ENCODE data around the gene SLMAP.

The SLMAP gene

DNA sequence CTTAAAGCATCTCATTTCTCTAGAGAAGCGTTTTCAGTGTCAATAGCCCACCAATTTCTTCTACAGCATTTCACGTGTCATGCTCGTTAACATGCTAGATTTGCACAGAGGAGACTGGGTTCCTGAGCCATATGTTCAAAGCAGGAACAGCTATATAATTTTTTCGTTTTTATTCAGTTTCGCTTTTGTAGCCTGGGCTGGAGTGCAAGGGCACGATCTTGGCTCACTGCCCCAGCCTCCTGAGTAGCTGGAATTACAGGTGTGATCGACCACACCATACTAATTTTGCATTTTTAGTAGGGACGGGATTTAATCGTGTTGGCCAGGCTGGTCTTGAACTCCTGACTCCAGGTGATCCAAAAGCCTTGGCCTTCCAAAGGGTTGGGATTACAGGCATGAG is 6.6 kb upstream of the SLMAP start:
- DNase-seq (ENCODE audit: low read depth): no peak

DNA sequence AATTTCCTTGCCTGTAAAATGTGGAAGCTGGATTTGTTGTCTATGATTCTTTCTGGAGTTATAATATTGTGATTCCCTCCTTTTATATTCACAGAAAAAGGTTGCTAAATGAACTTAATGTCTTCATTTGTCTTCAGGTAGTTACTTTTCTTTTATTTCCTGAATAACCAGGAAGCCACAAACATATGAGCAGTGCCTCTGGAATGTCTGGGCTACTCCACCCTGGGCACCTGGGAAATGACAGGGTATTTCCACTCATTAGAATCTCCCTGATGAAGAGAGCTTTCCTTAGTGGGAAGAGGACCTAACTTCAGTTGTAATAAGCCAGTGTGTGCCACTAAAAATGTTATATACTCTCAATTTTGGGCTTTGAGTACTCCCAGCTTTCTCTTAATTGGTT is 3.8 kb upstream of the SLMAP start:
- no peak for DNase-seq (ENCODE audit: low read depth)

DNA sequence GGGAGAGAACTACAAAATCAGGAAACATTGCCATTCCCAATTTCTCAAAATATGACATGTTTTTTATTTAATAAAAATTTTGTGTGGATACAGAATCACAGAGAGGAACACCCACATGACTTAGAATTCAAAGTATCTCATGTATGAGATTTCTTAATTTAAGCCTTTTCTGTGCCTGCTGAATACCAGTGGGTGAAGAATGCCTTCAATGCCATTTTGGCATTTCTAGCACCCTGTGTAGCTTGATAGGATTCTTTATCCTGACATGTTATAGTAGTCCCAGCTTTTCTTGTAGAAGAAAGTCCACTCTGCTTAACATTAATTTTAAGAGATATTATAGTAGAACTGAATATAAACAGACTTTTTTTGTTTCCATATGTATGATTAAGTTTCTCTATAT is 3.1 kb upstream of the SLMAP start:
- no peak for DNase-seq (ENCODE audit: low read depth)

DNA sequence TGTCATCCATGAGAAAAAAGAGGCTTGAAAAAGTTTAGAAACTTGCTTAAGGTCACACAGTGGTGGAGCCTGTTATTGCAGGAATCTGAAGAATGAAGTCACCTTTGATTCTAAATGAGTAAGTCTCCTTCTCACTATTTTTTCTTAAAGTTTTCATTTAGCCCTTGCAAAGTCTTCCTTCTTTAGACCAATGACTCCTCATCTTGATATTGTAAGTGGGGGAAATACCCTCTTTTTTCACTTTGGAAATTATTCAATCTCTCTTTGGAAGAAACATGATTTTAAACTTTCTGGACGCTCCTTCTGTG is 787 bp upstream of the SLMAP start:
- DNase-seq (ENCODE audit: low read depth): no peak

DNA sequence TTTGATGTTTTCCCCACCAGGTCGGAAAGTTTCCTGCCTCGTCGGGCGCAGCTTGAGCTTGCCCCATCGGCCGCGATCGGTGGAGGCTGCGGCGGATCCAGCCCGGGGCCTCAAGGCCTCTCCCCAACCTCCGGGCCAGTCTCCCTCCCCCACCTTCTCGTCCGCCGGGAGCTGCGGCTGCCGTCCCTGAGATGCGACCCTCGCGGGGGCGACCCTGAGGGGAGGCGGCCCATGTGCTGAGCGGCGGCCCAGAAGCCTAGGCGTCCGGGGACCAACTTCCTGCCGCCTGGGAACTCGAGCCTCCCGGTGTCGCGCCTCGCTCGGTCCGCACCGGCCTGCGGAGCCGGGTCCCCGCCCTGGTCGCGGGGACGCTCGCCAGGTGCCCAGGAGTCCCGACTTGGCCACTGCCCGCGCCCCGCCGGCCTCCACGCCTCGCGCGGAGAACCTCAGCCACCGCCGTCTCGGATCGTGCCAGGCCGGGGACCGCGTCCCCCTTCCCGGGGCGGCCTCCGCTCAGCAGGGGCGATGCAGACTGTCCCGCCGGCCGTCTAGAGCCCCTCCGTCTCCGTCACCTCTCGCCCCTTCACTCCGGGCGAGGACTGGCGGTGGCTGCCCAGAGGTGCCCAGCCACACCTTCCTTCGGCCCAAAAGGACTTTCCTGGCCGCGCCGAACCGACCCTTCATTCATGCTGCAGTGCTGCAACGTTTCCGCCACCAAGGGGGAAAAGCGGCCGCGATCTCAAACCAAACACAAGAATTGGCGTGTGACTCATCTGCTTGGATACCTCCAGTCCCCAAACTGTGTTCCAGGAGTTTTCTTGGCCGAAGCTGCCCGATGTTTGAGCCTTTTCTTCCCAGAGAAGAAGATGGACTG is 656 bp downstream of the SLMAP start:
- peak; percentile 52 for DNase-seq (ENCODE audit: low read depth)

DNA sequence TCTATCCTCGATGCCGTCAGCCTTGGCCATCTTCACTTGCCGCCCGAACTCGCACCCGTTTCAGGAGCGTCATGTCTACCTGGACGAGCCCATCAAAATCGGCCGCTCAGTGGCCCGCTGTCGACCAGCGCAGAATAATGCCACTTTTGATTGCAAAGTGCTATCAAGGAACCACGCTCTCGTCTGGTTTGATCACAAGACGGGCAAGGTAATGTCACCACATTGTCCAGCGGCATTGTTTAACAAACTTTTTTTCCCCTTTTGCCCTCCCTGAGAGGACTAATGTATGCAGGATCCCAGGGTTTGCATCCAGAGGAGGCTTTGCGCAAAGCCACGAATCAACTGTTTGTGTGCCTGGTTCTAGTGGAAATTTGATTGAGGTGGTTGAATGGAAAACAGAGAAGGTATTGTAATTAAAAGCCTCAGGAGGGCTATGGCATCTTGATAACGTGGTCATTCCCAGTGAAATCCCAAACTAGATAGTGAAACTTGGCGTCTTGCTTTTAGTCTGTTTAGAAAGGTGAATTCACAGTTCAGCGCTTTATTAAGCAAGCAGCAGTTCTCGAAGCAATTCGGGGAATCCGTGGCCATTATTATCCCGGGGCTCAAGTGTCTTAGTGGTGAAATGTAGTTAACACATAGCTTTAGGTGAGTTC is 1.7 kb downstream of the SLMAP start:
- DNase-seq (ENCODE audit: low read depth): no peak

DNA sequence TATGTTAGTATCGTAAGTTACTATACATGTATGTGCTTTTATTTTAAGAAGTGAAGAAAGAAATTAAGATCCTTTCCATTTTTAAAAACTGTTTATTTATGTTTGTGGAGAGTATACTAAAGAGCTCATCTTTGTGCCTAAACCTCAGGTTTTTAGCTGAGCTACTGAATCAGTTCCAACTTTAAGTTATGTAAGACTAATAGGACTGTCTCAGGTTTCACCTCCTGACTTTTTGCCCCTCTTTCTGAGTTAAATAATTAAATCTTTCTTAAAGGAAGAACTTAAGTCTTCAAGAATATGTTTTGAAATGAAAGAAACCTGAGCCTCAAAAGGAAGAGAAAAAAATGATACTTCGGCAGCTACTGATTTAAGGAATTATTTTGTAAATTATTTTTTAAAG is 2.6 kb downstream of the SLMAP start:
- DNase-seq (ENCODE audit: low read depth): no peak

DNA sequence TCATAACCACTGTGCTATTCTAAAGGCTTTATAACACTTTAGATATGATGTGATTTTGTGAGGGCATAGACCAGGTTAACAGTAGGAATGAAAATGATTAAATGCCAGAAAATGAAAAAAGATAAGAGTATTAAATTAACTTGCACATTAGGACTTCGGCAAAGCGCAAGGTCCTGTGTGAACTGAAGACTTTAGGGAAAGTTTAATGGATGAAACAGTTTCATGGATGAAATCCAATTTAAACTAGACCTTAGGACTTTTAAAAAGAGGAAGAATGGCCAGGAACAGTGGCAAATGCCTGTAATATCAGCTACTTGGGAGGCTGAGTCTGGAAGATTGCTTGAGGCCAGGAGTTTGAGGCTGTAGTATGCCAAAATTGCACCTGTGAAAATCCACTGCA is 8.7 kb downstream of the SLMAP start:
- no peak for DNase-seq (ENCODE audit: low read depth)

DNA sequence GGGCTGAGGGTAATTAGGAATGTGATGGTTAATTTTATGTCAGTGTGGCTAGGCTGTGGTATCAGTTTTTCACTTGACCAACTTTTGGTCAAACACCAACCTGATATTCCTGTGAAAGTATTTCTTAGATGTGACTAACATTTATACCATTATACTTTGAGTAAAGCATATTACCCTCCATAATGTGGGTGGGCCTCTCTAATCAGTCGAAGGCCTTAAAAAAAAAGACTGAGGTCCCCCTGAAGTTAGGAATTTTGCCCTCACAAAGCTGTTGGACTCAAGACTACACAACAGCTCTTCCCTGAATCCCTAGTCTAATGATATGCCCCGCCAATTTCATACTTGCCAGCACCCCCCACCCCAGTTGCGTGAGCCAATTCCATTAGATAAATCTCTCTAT is 12.5 kb downstream of the SLMAP start:
- no peak for DNase-seq (ENCODE audit: low read depth)

DNA sequence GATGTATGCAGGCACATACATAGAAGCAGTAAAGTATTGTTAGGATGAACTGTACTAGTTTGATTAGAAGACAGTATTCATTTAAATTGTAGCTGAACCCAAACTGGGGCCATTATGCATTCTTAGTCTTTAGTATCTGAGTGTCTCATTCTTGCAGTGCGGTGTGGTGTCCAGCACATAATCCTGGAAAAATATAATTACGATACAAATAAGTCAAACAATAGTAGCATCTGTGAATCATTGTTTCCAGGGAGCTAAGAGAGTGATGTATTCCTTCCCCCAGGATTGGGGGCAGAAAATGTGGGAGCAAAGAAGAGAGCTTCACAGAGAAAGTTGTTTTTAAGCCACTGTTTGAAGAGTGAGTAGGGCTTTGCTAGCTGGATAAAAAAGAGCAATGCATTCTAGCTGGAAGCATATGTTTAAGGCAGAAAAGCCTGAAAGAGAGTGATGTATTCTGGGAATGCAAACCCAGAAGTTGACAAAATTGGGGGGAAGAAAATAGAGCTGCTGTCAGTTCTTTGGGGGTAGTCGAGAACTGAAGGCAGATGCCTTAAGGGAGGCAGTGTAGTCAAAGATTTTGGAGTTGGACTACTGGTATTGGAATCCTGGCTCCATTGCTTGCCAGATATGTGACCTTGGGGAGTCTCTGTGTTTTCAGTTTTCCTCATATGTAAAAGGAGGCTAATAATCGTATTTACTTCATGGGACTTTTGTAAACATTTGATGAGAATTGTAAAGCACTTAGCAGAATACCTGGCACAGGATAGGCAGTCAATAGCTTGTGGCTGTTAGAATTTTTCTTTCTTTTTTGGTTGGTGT is 14.1 kb downstream of the SLMAP start:
- no peak for DNase-seq (ENCODE audit: low read depth)

DNA sequence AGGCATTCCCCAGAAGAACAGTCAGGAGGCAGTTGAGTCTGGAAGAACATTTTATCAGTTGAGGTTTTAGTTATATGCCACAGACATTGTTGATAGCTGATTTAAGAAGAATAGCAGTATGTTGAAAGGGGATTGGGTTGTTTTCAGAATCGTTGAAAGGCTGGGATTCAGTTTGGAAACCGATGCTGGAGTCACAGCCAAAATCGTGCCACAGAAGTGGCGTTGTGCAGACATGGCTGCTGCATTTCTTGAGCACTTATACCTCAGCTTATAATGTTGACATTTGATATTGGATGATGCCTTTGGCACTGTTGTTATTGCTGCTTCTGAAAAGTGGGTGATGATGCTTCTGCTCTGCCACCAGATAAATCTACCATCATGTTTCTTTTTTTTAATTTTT is 16.1 kb downstream of the SLMAP start:
- no peak for DNase-seq (ENCODE audit: low read depth)

DNA sequence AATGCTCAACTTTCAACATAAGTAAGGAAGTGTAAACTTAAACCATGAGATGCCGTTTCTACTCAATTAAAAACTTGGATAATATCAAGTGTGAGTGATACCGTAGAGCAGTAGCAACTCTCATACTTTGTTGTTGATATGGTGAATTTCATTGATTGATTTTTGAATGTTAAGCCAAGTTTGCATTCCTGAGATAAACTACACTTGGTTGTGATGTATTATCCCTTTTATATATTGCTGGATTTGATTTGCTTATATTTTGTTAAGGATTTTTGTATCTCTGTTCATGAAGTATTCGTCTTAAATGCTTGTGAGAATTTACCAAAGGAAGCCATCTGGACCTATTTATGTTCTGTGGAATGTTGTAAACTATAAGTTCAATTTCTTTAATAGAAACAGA is 21.7 kb downstream of the SLMAP start:
- DNase-seq (ENCODE audit: low read depth): no peak

DNA sequence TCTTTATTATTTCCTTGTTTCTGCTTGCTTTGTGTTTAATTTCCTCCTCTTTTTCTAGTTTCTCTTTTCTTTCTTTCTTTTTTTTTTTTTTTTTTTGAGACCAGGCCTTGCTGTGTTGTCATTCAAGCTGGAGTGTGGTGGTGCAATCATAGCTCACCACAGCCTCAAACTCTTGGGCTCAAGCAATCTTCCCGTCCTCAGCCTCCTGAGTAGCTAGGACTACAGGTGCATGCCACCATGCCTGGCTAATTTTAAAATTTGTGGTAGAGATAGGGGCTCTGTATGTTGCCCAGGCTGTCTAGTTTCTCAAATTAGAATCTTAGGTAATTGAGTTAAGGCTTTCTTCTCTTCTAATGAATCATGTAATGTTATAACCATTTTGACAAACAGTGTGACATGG is 22.4 kb downstream of the SLMAP start:
- DNase-seq (ENCODE audit: low read depth): no peak

DNA sequence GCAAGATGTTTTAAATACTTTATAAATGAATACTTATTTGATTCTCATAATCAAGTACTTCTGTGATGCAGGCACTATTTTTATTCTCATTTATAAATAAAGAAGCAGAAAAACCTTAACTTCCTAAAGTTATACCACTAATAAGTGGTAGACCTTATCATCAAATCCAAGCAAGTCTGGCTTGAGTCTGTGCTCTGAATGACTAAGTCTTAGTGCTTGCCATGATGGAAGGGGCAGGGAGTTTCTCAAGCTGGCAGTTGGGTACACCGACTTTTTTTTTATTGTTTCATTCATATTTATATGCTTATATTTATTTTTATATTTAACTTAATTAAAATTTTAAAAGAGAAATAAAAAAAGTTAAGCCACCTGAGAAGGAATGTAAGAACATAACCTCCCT is 23.6 kb downstream of the SLMAP start:
- no peak for DNase-seq (ENCODE audit: low read depth)

DNA sequence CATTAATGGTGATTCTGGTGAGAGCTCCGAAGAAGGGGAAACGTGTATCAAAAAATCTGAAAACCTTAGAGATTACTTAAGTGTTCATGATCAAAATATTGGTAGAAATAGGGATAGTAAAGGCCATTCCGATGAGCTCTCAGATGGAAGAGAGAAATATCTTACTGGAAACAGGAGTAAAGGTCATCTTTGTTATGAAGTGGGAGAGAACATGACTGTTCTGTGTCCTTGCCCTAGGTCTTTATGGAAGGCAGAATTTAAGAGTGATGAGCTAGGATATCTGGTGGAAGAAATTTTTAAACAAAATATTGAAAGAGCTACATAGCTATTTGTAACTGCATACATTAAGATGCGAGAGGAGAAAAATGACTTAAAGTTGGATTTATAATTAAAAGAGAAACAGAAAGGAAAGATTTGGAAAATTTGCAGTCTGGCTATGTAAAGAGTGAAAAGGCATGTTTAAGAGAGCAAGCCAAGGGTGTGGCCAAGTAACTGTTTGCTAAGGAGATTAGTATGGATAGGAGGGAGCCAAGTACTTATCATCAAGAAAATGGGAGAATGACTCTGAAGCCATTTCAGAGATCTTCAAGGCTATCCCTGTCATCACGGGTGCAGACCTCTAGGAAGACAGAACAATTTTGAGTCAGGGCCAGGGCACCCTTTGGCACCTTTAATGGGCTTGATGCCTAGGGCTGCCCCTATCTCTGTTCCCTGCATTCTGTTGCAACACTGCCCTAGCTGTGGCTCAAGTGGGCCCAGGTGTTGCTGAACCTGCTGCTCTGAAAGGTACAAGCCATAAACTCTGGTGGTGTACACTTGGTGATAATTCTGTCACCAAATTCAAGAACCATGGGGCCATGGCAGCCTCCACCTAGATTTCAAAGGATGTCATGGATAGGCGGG is 27.3 kb downstream of the SLMAP start:
- no peak for DNase-seq (ENCODE audit: low read depth)

DNA sequence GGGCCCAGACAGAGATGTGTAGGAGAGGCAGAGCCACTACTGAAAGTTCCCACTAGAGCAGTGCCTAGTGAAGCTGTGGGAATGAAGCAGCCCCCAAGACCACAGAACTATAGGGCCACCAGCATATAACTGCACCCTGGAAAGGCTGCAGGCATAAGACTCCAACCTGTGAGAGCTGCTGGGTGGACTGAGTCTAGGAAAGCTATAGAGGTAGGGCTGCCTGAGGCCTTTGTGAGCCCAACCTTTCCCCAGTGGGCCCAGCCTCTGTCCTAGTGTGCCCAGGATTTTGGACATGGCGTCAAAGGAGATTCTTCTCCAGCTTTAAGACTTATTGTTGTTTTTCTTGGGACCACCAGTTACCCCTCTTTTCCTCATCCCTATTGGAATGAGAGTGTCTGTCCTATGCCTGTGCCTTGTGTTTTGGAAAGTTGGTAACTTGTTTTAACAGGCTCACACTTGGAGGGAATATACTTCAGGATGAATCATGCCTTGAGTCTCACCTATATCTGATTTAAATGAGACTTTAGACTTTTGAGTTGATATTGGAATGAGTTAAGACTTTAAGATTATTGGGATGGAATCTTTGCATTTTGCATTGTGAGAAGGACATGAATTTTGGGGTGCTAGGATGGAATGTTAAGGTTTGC is 28.1 kb downstream of the SLMAP start:
- DNase-seq (ENCODE audit: low read depth): no peak

DNA sequence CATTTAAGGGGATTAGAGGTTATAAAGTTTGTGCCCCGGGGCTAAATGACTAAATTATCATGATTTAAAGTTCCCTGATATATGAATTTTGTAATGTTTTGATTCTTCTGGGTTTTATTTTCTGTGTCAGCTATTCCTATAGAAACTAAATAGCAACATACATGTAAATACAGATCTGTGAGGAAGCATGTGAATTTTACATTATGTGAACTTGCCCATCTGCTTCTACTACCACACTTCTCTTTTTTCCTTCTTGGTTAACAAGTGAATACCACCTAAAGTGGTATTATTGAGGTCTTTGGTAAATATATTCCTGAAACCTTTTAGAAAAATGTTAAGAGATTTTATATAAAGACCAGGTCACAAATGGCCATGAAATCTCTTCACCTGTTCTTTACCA is 29.3 kb downstream of the SLMAP start:
- no peak for DNase-seq (ENCODE audit: low read depth)

DNA sequence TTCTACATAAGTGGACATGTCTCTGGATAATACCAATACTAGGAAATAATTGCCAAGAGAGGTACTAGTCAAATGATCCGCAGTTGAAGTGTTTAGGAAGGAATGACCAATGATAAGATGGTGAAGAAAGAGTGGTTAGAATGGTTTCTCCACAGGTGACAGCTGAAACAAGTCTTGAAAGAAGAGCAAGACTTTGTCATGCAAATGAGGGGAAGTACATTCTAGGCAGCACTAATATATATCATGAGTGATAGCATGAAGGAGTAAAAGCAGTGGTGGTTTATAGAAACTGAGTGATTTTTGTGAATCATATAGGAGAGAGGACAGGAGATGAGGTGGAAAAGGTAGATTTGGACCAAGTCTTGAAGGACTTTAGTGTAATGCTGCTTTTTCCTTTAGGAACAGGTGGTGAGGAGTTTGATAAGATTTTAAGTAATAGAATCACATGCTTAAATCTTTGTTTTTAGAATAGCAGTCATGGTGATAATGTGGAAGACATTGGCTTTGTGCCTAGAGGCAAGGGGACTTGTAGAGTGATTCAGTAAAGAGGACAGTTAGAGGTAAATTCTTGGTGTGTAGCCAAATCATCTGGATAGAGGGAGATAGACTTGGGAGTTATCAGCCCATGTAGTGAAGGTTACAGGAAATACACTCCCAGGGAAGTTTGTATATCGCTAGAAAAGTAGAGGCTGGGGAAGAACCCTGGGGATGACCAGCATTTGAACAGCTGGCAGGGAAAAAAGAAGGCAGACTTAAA is 31.9 kb downstream of the SLMAP start:
- DNase-seq (ENCODE audit: low read depth): no peak

DNA sequence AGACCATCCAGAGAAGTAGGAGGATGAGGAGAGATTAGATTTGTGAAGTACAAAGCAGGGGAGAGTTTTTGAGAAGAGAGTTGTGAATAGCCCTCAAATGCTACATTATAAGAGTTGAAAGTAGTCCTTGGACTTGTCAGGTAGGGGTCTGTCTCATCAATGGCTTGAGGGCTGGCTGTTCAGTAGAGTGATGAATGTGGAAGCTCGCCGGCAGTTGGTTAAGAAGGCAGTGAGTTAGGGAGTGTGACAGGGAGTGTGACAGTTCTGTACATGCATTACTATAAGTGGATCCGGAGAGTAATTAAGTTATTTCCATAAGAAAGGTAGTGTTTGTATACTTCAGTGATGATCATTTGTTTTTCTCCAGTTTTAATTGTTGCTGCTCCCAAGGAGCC is 32.5 kb downstream of the SLMAP start:
- DNase-seq (ENCODE audit: low read depth): no peak

DNA sequence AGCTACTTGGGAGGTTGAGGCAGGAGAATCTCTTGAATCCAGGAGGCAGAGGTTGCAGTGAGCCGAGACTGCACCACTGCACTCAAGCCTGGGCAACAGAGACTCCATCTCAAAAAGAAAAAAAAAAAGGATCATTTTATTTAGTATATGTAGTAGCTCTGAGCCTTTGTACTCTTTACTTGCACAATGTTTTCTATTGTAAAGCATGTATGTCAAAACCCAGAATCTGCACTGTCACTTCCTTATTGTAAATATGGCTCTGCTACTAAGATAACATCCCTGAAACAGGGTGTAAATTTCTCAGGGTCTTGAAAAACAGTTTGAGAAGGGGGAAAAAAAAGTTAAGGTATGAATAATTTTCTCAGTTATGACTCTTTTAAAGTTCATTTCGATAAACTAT is 35.1 kb downstream of the SLMAP start:
- no peak for DNase-seq (ENCODE audit: low read depth)

DNA sequence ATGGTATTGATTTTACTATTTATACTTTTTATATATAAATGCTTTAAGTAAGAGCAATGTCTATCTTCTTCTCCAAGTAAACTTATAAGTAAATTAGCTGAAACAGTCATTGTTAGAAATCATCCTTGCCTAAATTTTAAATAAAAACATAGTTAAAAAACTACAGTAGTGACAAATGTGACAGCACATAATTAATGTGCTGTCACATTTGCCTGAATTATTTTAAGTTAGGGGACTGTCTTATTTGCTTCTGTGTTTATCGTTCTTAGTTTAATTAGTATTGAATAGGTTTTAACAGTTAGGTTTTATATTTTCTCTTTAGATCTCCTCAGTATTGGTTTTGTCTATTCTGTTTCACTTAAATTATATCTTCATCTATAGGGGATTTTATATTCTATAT is 36.1 kb downstream of the SLMAP start:
- no peak for DNase-seq (ENCODE audit: low read depth)
